Upper lobe of left lung (tissue), 4 donors: ENCODE measurements around the gene CDC40.

Source experiments
- EP300 ChIP-seq, 4 donors: sonication (generic); formaldehyde crosslinking; IDR thresholded peaks; one replicate each; pipeline ENCODE4 v1.5.1; 2017; ENCODE audit warnings: antibody characterized with exemption in 4 of 4, control low read depth in 2 of 4
- POLR2A ChIP-seq, 4 donors: fragments of 450-650 bp; IDR thresholded peaks; one replicate each; pipeline ENCODE4 v1.5.1; 2016 to 2017; ENCODE audit warnings: antibody characterized with exemption in 4 of 4, mild to moderate bottlenecking in 2 of 4
- POLR2AphosphoS5 ChIP-seq, 2 donors: sonication (generic); formaldehyde crosslinking; IDR thresholded peaks; one replicate each; pipeline ENCODE4 v1.5.1; 2017; ENCODE audit warnings: antibody characterized with exemption in 2 of 2
- TF ChIP-seq, protein P1 (sequence below), 6 experiments: fragments of 450-650 bp in 4 of 6; fragments of 200-600 bp in 2 of 6; sonication (generic) in 2 of 6; IDR thresholded peaks; one replicate each; pipeline ENCODE4 v1.5.1; 2016 to 2019; ENCODE audit warnings: antibody characterized with exemption in 6 of 6

DNA sequence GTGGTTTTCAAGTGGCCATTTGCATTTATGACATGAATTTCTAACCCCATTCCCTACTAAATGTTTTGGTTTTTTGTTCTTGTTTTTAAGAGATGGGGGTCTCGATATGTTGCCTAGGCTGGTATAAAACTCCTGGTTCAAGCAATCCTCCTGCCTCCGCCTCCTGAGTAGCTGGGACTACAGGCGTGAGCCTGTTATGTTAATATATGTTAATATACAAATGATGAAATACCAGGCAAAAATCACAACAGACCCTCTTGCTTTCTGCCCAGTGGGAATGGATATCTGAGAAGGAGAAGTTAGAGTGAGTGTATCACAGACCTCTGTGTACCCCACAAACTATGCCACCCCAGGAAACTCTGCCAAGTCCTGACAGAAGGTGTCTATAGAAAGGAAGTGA is 66.2 kb downstream of the CDC40 start:
- TF ChIP-seq, protein P1, sequence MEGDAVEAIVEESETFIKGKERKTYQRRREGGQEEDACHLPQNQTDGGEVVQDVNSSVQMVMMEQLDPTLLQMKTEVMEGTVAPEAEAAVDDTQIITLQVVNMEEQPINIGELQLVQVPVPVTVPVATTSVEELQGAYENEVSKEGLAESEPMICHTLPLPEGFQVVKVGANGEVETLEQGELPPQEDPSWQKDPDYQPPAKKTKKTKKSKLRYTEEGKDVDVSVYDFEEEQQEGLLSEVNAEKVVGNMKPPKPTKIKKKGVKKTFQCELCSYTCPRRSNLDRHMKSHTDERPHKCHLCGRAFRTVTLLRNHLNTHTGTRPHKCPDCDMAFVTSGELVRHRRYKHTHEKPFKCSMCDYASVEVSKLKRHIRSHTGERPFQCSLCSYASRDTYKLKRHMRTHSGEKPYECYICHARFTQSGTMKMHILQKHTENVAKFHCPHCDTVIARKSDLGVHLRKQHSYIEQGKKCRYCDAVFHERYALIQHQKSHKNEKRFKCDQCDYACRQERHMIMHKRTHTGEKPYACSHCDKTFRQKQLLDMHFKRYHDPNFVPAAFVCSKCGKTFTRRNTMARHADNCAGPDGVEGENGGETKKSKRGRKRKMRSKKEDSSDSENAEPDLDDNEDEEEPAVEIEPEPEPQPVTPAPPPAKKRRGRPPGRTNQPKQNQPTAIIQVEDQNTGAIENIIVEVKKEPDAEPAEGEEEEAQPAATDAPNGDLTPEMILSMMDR (IDR thresholded peaks at IDR 0.05) = no peak
- no peak for TF ChIP-seq EP300 (IDR thresholded peaks at IDR 0.05)
- TF ChIP-seq POLR2AphosphoS5 (IDR thresholded peaks at IDR 0.05) = no peak
- TF ChIP-seq POLR2A (IDR thresholded peaks at IDR 0.05) = no peak
